ENCODE data around the gene TBX4.

Gene TBX4

DNA sequence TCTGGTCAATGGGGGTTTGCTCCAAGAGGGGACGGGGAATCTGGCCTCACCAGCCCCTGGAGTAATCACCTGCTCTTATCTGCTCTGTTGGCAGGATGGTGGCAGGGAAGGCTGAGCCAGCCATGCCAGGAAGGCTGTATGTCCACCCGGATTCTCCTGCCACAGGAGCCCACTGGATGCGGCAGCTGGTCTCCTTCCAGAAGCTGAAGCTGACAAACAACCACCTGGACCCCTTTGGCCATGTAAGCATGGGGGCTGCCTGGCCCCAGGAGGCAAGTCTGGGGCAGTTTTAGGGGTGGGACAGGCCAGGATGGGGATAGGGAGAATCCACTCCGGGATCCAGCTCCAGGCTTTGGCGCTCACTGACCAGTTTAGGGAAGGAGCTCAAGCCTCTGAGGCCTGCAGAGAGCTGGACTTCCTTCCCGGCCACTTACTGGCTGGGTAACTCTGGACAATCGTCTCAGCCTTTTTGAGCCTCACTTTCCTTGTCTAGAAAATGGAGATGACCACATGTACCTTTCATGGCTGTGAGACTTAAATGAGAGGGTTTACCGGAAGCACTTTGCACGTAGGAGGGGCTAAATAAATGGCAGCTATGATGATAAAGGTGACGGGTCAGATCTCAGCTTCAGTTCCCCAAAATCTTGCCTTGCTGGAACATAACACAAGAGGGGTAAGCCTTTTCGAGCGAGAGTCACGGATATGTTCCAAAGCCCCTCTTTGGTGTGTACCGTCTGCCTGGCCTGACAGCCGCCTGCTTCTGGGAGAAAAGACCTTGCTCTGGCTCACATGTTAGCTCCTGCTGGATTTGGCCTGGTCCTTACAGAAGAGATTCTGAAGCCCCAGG is 15.4 kb downstream of the TBX4 start:
- no peak for DNase-seq

DNA sequence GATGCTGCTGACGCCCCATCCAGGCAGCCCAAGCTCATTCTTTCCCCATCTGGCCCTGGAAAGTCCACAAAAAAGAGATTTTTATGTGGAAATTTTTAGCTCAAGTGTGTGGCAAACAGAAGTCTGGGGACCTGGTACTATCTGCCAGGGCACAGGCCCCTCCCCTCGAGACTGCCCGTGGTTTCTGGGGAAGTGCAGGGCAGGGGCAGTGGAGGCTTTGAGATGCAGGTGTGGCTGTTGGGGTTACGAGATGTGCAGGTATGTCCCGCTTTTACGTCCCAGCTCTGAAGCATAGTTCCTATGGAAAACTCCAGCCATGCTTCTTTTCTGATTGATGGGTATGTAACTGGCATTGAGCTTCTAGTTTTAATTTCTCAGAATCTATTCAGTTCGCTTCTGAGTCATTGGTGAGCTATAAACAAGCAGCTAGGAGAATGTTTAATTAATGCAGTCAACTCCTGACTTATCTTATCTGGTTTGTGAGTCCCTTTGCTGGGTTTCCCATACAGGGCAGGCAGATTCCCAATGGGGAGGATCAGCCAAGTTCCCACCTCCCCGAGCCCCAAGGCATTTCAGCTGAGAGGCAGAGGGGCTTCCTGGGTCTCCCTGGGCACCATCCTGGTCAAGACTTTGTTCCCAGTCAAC is 16.2 kb downstream of the TBX4 start:
- DNase-seq = no peak

DNA sequence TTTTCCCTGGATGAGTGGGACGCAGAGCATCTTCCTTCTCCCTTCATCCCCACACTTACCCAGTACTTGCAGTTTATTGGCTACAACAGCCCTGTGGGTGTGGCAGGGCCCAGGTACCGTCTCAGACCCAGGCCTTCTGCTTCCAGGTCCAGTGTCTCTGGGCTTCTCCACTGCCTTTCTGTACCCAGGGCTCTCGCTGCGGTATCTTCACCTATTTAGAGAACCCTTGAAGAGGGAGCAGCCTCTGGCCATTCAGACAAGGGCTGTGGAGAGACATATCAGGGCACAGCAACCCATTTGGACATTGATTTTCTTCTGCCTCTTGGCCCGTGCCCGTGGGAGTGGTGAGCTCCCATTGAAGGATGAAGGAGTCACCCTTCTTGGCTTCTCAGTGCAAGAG is 17.3 kb downstream of the TBX4 start:
- DNase-seq = no peak

DNA sequence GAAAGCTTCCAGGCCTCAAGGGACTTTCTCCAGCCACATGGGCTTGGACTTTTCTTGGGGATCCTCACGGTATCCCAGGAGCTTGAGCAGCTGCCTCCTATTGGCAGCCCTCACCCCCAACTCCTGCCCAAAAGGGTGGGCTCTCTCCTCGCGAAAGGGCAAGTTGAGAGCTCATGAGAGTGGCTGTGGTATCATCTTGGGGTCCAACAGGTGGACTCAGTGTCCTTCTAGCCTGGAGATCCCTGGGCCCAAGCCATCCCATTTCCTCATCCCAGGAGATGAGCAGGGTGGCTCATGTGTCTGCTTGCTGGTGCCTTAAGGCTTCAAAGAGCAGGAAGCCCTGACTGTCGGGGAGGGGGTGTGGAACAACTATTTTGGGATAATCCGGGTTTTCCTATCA is 17.7 kb downstream of the TBX4 start:
- no peak for DNase-seq

DNA sequence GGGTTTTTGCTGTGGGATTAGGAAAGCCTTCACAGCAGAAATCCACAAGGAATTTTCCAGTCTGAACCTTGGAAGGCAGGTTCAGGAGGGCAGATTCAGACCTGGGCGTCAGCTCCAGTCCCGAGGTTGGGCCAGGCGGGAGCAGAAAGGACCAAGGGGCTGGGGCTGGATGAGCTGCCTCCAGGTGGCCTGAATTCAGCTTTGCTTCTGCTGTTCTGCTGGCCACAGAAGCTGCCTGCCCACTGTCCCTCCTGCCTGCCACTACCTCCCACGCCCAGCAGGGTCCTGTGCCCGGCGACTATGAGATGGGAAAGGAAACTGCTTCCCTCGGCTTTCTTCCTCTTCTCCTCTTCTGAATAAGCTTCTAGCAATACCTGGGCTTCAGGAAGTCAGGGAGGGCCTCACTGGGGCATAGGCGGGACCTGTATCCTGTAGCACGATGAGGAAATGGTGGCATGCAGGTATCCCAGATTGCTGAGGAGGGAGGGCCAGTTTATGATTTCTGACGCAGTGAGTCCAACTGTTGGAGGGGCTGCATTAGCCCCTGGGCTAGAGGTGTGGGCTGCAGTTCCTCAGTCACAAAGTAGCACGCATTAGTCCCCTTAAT is 18.4 kb downstream of the TBX4 start:
- DNase-seq = no peak

DNA sequence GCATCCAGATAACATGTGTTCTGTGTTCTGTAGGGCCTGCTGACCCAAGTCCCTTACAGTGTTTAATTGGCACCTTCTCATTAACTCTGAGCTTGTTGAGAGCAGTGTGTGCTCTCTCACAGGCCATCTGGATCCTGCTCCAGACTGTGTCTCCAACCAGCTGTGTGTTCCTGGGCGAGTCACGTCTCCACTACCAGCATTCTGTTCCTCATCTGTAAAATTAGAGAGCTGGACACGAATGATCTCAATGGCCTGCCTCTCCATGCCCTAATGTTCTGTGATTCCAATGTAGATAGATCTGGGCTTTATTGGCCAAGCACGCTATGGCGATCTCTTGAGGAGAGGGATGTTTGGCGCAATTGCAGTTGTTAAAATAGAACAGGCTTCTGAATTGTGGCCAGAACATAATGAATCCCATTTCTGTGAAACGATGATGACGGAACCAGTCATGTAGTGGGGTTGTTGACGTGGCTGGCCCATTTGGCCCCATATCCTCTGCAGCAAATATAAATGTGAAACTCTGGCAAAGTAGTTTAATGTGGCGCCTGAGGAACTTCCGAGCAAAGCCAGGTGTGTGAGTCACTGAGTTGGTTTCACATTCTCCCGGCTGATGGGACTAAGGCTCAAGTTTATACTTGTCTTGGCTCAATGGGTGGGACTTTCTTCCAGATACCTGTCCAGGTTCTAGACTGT is 22.2 kb downstream of the TBX4 start:
- no peak for DNase-seq

DNA sequence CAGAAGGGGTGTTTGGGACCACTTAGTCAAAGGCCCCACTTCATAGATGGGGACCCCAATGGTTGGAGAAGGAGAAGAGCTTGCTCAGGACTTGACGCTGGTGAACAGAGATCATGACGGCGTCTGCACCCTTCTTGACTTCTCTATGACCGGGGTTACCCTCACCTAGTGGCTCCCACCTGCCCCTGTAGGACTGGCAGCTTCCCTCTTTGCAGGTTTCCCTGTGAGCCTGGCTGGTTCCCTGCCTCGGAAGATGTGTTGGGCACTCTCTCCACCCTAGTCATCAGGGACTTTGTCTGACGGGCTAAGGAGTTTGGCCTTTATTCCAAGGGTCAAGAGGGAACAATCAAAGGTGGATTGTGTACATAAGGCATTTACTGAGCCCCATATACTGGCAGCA is 22.7 kb downstream of the TBX4 start:
- DNase-seq = no peak

DNA sequence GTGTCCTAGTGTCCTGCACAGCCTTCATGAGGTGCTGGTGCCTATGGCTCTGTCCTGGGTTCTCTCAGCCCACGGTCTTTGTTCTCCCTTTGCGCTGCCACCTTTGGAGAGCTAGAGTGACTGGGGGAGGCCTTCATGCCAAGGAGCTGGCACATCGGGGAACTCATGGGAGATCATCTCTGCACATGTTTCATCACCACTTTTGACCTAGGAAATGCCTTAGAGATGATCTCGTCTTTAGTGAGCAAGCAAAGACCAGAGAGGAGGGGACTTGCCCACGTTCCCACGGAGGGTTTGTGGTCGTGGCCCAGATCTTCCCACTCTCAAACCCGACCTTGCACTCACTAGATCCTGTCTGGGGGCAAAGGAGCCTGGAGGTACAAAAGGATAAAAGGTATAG is 23.5 kb downstream of the TBX4 start:
- no peak for DNase-seq

DNA sequence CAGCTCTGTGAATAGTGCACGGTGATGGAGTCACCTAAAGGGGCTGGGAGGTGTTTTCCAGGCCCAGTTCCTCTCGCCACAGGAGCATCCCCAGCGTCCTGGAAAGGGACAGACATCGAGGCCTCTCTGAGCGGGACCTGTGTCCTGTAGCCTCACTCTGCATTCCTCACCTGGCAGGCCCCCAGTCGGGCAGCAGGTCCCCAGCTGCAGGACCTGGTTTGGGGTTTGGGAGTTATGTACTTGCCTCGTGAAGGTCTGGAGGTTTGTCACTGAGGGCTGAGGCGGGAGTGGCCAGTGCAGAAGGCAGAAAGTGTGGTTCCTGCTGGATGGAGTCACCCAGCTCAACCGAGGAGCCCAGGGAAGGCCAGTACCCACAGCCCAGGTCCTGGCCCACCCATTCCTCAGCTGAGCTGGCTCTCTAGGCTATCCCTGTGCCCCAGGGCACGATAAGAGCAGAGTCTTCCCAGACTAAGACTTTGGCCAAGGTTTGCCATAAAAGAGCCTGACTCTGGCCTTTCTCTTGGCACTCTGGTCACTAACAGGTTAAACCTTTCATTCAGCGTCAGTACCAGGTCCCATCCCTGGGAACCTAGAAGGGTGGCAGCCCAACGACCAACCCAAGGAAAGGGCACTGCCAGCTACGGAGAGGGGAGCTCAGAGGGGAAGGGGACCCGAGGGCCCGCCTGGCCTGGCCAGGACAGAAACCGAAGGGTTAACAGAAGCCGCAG is 24.4 kb downstream of the TBX4 start:
- no peak for DNase-seq

DNA sequence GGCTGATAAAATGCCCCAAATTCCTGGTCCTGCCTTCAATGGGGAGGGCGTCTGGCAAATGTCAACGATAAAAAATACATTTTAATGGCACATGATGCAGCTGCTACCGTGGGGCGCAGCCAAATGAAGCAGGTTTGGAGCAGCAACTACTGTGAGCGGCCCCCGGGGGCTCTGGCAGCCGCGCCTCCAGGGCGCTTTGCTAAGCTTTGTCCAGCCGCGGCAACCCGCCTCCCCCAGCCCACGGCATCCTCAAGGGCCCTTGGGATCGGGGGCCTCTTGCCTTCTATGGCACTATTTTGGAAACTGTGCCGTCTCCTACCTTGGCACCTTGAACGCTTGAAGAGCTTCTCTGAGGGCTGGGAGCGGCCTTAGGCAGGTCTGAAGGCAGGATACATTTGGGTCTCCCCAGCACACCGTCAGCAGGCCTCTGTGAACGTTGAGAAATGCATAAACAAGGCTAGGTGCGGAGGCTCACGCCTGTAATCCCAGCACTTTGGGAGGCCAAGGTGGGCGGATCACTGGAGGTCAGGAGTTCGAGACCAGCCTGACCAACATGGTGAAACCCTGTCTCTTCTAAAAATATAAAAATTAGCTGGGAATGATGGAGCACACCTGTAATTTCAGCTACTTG is 25.1 kb downstream of the TBX4 start:
- DNase-seq = no peak

DNA sequence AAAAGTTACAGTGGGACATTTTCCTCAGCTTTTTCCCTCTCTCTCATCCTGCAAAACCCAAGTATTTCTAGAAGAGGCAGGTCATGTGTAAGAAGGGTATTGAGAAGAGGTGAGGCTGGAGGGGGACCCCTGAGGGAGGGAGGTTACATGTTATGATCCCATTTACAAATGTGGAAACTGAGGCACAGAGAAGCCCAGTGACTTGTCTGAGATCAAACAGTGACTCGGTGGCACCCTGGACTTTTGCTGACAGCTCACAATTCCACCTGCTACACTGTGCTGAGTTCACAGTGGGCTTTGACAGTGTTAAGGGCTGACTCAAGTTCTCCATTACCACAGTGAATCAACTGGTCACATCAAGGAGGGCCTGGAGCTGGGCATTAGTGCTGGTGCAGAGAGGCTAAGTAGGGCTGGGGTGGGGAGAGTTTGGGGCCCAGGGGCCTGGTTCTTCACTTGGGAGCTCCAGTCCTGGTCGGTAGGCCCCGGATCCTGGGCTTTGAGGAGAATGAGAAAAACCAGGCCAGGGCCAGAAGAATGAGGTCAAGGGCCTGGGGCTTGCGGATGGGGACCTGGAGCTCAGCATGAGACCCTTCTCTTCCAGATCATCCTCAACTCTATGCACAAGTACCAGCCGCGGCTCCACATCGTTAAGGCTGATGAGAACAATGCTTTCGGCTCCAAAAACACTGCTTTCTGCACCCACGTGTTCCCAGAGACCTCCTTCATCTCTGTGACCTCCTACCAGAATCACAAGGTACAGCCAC is 26.0 kb downstream of the TBX4 start:
- DNase-seq = no peak

DNA sequence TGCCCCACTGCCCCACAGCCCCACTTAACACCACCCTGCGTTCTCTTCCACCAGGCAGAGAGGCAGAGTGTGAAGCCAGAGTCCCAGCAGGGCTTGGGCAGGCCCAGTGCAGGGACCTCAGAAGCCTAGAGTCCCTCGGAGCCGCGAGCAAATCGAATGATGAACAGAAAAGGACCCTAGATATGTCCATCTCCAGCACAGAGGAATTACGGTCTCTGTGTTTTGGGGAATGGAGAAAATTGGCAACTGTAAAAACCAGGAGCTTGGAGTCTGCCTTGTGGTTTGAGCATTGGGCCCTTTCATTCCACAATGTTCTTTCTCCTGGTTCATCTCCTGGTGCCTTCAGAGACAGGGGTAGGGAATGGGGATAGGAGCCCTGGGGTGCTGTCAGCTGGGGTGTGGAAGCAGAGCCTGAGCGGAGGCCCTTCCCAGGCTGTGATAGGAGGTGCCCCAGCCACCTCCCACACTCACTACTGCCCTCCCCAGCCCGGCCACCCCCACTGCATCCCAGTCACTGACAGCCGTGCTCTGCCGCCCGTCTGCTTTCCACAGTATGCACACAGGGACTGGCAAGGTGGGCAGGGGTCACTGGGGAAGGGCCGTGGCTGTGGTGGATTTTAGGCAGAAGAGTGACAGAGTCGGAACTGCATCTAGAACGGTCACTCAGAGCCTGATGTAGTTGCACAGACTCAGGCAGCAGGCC is 26.7 kb downstream of the TBX4 start:
- no peak for DNase-seq

DNA sequence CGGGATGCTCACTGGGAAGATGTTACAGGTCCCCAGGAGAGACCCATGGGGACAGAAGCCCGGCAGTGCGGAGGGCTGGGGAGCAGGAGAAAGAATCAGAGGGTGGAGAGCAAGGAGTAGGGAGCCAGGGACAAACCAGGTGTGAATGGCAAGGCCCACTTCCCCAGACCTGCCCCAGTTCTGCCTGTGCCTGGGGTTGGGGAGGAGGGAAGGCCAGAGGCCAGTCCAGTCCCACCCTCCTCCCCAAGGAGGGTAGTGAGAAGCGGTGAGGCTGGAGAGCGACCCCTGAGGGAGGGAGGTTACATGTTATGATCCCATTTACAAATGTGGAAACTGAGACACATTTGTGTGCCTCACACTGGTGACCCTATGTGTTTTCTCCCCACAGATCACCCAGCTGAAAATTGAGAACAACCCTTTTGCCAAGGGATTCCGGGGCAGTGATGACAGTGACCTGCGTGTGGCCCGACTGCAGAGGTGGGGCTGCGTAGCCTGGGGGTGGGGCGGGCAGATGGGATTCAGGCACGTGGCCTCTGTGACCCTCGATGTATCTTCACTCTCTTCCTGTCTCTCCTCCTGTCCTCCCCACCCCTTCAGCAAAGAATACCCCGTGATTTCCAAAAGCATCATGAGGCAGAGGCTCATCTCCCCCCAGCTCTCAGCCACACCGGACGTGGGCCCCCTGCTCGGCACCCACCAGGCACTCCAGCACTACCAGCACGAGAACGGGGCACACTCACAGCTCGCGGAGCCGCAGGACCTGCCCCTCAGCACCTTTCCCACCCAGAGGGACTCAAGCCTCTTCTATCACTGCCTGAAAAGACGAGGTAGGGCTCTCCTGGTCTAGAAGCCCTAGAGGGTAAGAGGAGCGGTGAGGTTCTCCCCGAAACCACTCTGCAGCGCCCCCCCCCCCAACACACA is 27.5 kb downstream of the TBX4 start:
- no peak for DNase-seq

DNA sequence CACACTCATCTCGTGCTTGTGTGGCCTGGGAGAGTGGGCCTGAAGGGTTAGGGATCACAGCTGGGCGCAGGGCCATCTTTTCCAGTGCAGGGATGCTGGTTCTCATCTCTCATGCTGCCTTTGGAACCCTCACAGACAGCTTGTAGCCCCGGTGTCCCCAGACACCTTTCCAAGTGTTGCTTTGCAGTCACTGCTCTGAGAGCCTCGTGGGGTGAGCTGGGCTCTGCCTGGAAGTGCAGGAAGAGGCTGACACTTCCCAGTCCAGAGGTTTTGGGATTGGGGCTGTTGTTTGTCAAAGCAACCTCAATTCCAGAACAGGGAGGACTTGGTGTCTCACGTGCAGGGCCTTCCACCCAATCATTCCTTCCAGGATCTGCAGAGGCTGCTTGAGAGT is 28.2 kb downstream of the TBX4 start:
- DNase-seq = no peak

DNA sequence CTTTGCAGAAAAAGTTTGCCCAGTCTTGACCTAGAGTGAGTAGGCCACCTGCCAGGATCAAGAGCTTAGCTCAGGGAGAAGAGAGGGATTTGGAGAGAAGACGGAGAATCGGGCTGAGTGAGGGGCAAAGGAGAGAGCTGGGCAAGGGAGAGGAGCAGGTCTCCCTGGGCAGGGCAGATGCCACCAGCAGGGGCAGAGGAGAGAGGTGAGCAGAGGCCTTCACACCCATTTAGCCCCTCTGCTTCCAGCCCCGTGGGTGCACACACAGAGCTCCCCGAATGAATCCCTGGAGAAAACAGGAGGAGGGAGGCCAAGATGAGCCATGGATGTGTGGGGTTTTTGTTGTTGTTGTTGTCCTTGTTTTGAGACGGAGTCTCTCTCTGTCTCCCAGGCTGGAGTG is 29.2 kb downstream of the TBX4 start:
- no peak for DNase-seq

DNA sequence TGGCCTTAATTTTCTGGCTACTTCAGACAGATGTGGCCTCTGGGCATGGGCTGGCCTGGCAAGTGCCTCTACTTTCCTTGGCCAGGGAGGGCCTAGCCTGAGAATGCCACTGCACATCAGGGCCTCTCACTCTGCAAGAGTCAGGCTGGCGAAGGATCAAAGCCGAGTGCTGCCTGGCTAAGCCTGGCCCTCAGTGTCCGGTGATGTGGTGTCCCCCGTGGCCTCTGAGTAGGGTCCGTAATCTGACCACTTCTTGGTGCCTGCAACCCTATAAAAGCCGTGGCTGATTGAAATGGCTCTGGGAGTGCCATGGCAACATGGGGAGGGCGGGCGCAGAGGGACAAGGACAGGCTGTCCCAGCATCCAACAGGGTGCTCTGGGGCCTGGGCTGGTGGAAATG is 30.2 kb downstream of the TBX4 start:
- DNase-seq = peak; percentile 43

DNA sequence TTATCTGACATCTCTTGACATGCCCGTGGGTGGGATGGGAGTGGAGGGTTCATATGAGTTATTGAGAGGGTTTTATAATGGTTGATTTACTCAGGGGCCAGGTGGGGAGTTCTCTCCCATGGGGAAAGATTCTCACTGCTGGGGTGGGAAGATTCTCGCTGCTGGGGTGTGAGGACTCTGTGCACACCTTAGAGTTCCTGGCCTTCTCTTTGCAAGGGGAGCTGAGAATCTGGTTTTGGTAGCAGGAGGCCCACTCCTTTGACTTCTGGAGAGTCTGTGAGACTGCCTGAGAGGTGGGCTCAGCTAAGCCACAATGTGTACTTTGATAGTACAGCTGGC is 31.5 kb downstream of the TBX4 start:
- no peak for DNase-seq

DNA sequence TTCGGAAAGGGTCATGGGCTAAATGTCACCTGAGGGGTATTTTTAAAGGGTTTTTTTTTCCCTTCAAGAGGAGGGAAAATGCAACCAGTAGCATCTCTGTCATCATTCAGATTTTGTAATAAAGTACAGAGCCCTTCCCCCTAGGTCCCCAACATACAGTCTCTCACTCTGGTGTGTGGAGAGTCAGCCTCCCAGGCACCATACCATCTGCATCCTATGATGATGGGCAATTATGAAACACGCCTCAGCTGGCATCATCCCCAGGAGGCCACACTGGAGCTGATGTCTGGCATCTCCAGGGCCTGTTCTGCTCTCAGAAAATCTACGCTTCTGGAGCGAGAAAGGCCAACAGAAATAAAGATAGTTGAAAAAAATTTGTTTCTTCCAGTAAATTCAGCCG is 32.0 kb downstream of the TBX4 start:
- DNase-seq = no peak

DNA sequence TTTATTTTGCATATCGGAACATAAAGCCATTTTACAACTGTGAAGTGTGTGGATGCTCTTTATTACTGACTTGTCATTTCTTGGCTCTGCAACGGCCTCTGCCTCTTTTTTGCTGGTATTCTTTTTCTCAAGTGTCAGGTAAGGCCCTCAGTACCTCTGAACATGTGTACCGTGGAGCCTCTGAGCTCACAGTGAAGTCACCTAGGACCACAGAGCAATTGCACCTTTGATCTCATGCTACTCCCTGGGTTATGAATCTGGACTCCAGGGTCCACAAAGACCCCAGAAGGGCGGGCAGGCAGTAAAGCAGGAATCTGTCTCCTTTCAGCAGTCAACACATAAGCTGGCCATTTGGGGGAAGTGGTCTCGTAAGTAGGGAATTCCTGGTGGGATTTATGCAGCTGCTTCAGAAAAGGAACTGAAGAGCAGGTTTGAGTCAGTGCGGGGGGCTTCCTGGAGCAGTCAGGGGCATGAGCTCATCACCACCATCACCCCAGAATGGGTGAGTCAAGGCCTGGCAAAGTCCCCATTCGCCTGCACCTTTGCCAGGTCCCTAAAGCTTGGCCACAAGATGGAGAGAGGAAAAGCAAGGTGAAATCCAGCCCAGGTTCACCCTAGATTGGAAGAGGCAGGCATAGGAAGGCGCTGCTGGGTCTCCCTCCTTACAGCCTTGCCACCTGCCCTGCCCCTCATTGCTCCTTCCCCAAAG is 33.0 kb downstream of the TBX4 start:
- no peak for DNase-seq
